Measurements from ENCODE around the gene BRAT1.
A peak's percentile ranks its signal among the peaks of the same experiment; 100 is the strongest.

Gene BRAT1

GRCh38 chr7:2559283-2559950 lies 4.1 kb upstream of the BRAT1 start:
- no peak for DNase-seq

GRCh38 chr7:2558629-2559282 lies 3.4 kb upstream of the BRAT1 start, which contains the start of gene IQCE:
IQCE (plus strand) TSS chr7:2558979; CDS start chr7:2559182, 203 bp downstream.
- DNase-seq: peak; percentile 61

- no peak for DNase-seq
Observed at GRCh38 chr7:2554661-2555111, 638 bp downstream of the BRAT1 start.

- no peak for DNase-seq
Observed at GRCh38 chr7:2553831-2554581, 1.3 kb downstream of the BRAT1 start.

GRCh38 chr7:2553108-2553507 lies 2.2 kb downstream of the BRAT1 start:
- DNase-seq: no peak

- DNase-seq: no peak
Observed at GRCh38 chr7:2551418-2551817, 3.9 kb downstream of the BRAT1 start.

- no peak for DNase-seq
Observed at GRCh38 chr7:2546776-2547586, 8.3 kb downstream of the BRAT1 start.

GRCh38 chr7:2545746-2546425 lies 9.4 kb downstream of the BRAT1 start:
- DNase-seq: no peak

- no peak for DNase-seq
Observed at GRCh38 chr7:2544541-2545188, 10.7 kb downstream of the BRAT1 start.

GRCh38 chr7:2542916-2543871 lies 12.1 kb downstream of the BRAT1 start:
- no peak for DNase-seq

GRCh38 chr7:2542011-2542915 lies 13.1 kb downstream of the BRAT1 start:
- no peak for DNase-seq

GRCh38 chr7:2541291-2542010 lies 13.9 kb downstream of the BRAT1 start:
- DNase-seq: no peak

GRCh38 chr7:2540641-2541051 lies 14.7 kb downstream of the BRAT1 start:
- no peak for DNase-seq

GRCh38 chr7:2540133-2540532 lies 15.2 kb downstream of the BRAT1 start:
- DNase-seq: no peak

GRCh38 chr7:2539031-2539911 lies 16.1 kb downstream of the BRAT1 start:
- no peak for DNase-seq

- DNase-seq: no peak
Observed at GRCh38 chr7:2537981-2538851, 17.1 kb downstream of the BRAT1 start.
